GM12864 (cell line): Measurements from ENCODE around the gene ASCC3.

Experiments used
- DNase-seq: peaks from one replicate; pipeline ENCODE4 v3.0.0-alpha.2; 2011; ENCODE audit warnings: low read depth
- H3K4me3 ChIP-seq: 2 replicates; pipeline ENCODE4 v1.5.1; 2011; ENCODE audit warnings: mild to moderate bottlenecking, low read depth, low read length, control low read depth
- TF ChIP-seq, protein P1 (sequence below): IDR thresholded peaks from 2 replicates; pipeline ENCODE4 v1.5.1; 2011; ENCODE audit warnings: low read depth, mild to moderate bottlenecking, moderate library complexity, low read length, control low read depth, inconsistent platforms; ENCODE audit errors: missing control alignments

Gene ASCC3

DNA sequence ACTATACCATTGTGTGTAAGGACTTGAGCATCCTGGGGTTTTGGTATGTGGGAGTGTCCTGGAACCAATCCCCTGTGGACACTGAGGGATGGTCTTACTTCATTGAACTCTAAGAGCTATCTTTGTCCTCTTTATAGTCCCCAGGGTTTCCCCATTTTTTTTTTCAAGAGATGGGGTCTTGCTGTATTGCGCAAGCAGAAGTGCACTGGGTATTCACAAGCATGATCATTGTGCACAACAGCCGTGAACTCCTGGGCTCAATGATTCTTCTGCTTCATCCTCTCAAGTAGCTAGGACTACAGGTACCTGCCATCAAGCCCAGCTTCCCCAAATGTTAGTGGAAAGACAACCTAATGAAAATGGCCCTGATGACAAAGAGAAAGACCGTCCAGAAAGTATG is 2.2 kb upstream of the ASCC3 start:
- no peak for DNase-seq
- TF ChIP-seq, protein P1, sequence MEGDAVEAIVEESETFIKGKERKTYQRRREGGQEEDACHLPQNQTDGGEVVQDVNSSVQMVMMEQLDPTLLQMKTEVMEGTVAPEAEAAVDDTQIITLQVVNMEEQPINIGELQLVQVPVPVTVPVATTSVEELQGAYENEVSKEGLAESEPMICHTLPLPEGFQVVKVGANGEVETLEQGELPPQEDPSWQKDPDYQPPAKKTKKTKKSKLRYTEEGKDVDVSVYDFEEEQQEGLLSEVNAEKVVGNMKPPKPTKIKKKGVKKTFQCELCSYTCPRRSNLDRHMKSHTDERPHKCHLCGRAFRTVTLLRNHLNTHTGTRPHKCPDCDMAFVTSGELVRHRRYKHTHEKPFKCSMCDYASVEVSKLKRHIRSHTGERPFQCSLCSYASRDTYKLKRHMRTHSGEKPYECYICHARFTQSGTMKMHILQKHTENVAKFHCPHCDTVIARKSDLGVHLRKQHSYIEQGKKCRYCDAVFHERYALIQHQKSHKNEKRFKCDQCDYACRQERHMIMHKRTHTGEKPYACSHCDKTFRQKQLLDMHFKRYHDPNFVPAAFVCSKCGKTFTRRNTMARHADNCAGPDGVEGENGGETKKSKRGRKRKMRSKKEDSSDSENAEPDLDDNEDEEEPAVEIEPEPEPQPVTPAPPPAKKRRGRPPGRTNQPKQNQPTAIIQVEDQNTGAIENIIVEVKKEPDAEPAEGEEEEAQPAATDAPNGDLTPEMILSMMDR, result no peak

GRCh38 chr6:100881707-100882040 is 545 bp upstream of the ASCC3 start:
- TF ChIP-seq, protein P1, result no peak
- no peak for DNase-seq
- H3K4me3 ChIP-seq, result peak overlapping the region; percentile 94

More for the DNA sequence above, 2.2 kb upstream of the ASCC3 start:
- H3K4me3 ChIP-seq, result no peak overlapping the region

- TF ChIP-seq, protein P1, result no peak
- no peak for DNase-seq
- peak overlapping the region; percentile 94 for H3K4me3 ChIP-seq
Measured at GRCh38 chr6:100880149-100880852, 828 bp downstream of the ASCC3 start.

GRCh38 chr6:100879317-100879716 is 1.8 kb downstream of the ASCC3 start:
- DNase-seq, result no peak
- TF ChIP-seq, protein P1, result no peak
- peak overlapping the region; percentile 20; the same call in 1 of the 2 replicates for H3K4me3 ChIP-seq

- no peak for DNase-seq
- TF ChIP-seq, protein P1, result no peak
- H3K4me3 ChIP-seq, result no peak overlapping the region
Measured at GRCh38 chr6:100877851-100878250, 3.3 kb downstream of the ASCC3 start.

GRCh38 chr6:100876251-100876650 is 4.9 kb downstream of the ASCC3 start:
- no peak overlapping the region for H3K4me3 ChIP-seq
- DNase-seq, result no peak
- TF ChIP-seq, protein P1, result no peak

GRCh38 chr6:100865525-100865924 is 15.6 kb downstream of the ASCC3 start:
- no peak for DNase-seq
- no peak overlapping the region for H3K4me3 ChIP-seq
- TF ChIP-seq, protein P1, result no peak
